ENCODE data around the gene OLIG1.

DNA sequence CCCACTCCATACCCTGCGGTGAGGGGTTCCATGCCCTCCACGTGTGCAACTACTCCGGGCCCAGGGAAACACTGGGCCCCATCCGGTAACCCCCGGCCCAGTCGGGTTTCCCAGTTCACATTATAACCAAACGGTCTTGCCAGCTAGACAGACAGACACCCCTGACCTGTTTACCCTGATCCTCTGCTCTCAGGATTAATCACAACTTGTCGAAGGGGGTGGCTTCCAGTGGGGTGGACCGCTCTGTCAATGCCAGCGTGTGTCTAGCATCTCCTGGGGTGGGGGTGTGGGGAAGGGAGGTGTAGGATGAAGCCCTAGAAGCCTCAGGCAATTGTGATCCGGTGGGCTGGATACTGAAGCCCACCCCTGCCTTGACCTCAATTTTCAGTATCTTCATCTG is 48.8 kb upstream of the OLIG1 start:
- TF ChIP-seq, protein P1, sequence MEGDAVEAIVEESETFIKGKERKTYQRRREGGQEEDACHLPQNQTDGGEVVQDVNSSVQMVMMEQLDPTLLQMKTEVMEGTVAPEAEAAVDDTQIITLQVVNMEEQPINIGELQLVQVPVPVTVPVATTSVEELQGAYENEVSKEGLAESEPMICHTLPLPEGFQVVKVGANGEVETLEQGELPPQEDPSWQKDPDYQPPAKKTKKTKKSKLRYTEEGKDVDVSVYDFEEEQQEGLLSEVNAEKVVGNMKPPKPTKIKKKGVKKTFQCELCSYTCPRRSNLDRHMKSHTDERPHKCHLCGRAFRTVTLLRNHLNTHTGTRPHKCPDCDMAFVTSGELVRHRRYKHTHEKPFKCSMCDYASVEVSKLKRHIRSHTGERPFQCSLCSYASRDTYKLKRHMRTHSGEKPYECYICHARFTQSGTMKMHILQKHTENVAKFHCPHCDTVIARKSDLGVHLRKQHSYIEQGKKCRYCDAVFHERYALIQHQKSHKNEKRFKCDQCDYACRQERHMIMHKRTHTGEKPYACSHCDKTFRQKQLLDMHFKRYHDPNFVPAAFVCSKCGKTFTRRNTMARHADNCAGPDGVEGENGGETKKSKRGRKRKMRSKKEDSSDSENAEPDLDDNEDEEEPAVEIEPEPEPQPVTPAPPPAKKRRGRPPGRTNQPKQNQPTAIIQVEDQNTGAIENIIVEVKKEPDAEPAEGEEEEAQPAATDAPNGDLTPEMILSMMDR (IDR thresholded peaks at IDR 0.05; ENCODE audit: insufficient read depth, low read length) = no peak
- TF ChIP-seq SPI1 (IDR thresholded peaks at IDR 0.05; ENCODE audit: borderline replicate concordance, low read depth) (no peak), POLR2AphosphoS5 (IDR thresholded peaks at IDR 0.05; ENCODE audit: low read depth) (no peak), GABPA (IDR thresholded peaks at IDR 0.05; ENCODE audit: low read depth) (no peak)
- TF ChIP-seq, protein P2, sequence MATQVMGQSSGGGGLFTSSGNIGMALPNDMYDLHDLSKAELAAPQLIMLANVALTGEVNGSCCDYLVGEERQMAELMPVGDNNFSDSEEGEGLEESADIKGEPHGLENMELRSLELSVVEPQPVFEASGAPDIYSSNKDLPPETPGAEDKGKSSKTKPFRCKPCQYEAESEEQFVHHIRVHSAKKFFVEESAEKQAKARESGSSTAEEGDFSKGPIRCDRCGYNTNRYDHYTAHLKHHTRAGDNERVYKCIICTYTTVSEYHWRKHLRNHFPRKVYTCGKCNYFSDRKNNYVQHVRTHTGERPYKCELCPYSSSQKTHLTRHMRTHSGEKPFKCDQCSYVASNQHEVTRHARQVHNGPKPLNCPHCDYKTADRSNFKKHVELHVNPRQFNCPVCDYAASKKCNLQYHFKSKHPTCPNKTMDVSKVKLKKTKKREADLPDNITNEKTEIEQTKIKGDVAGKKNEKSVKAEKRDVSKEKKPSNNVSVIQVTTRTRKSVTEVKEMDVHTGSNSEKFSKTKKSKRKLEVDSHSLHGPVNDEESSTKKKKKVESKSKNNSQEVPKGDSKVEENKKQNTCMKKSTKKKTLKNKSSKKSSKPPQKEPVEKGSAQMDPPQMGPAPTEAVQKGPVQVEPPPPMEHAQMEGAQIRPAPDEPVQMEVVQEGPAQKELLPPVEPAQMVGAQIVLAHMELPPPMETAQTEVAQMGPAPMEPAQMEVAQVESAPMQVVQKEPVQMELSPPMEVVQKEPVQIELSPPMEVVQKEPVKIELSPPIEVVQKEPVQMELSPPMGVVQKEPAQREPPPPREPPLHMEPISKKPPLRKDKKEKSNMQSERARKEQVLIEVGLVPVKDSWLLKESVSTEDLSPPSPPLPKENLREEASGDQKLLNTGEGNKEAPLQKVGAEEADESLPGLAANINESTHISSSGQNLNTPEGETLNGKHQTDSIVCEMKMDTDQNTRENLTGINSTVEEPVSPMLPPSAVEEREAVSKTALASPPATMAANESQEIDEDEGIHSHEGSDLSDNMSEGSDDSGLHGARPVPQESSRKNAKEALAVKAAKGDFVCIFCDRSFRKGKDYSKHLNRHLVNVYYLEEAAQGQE (IDR thresholded peaks at IDR 0.05; ENCODE audit: insufficient replicate concordance, low read depth) = no peak
